ENCODE results near the gene SPDEF.

GRCh38 chr6:34512738-34513115 lies 43.4 kb downstream of the SPDEF start:
- TF ChIP-seq EZH2 (IDR thresholded peaks at IDR 0.05; ENCODE audit: borderline replicate concordance, insufficient read depth, low read depth, low read length, poor library complexity, severe bottlenecking) (no peak), CTCF (IDR thresholded peaks at IDR 0.05) (no peak)

Measured in B cell (primary cell).